Sigmoid colon (tissue), 7 donors: ENCODE data around the gene C16orf92. TPM values are rescaled to one million over a fixed set of nuclear protein-coding genes. Genes with fewer than 3 reads are reported as not detected.
A peak's percentile ranks its signal among the peaks of the same experiment; 100 is the strongest.

Experiments
- DNase-seq: peaks from one replicate; pipeline ENCODE4 v3.0.0-alpha.2; 2019
- H3K27ac ChIP-seq, 4 donors: fragments of 200-600 bp; sonication (generic); one replicate each; pipeline ENCODE4 v1.5.1; 2016 to 2019; ENCODE audit warnings: mild to moderate bottlenecking in 1 of 4
- H3K27me3 ChIP-seq, 3 donors: fragments of 200-600 bp; sonication (generic); one replicate each; pipeline ENCODE4 v1.5.1; 2019; ENCODE audit warnings: mild to moderate bottlenecking in 1 of 3
- H3K36me3 ChIP-seq, 4 donors: fragments of 200-600 bp; sonication (generic); one replicate each; pipeline ENCODE4 v1.5.1; 2016 to 2019
- H3K4me1 ChIP-seq, 4 donors: fragments of 200-600 bp; sonication (generic); one replicate each; pipeline ENCODE4 v1.5.1; 2017 to 2019
- H3K4me3 ChIP-seq, 4 donors: fragments of 200-600 bp; sonication (generic); one replicate each; pipeline ENCODE4 v1.5.1; 2017 to 2019; ENCODE audit warnings: mild to moderate bottlenecking in 2 of 4, moderate library complexity in 1 of 4
- H3K9me3 ChIP-seq, 4 donors: fragments of 200-600 bp in 3 of 4; sonication (generic) in 3 of 4; one replicate each; pipeline versions ENCODE4 v1.5.1 to v1.6.1; 2013 to 2019
- CTCF ChIP-seq, 4 experiments: fragments of 450-650 bp in 3 of 4; fragments of 200-600 bp in 1 of 4; IDR thresholded peaks; one replicate each; pipeline ENCODE4 v1.5.1; 2016 to 2019; ENCODE audit warnings: antibody characterized with exemption in 4 of 4, mild to moderate bottlenecking in 3 of 4, moderate library complexity in 2 of 4
- EP300 ChIP-seq, 4 donors: sonication (generic); formaldehyde crosslinking; IDR thresholded peaks; one replicate each; pipeline ENCODE4 v1.6.1; 2017; ENCODE audit warnings: antibody characterized with exemption in 4 of 4
- POLR2A ChIP-seq, 2 donors: fragments of 450-650 bp; IDR thresholded peaks; one replicate each; pipeline ENCODE4 v1.6.1; 2016; ENCODE audit warnings: antibody characterized with exemption in 2 of 2, mild to moderate bottlenecking in 2 of 2, moderate library complexity in 2 of 2
- POLR2AphosphoS5 ChIP-seq, 4 donors: sonication (generic); formaldehyde crosslinking; IDR thresholded peaks; one replicate each; pipeline ENCODE4 v1.6.1; 2017; ENCODE audit warnings: antibody characterized with exemption in 4 of 4
- WGBS, 2 donors: extraction: QIAGEN DNeasy Blood & Tissue Kit; methylation state at CpG; one replicate each; pipeline ENCODE4 v1.1.7; 2013; 5-methylcytosine and 5-hydroxymethylcytosine counted together
- intact Hi-C: fragments of 100-400 bp; cut with DNase I; formaldehyde crosslinking; loops from one replicate; pipeline ENCODE4 v1.15.1; 2023
- polyA plus RNA-seq, 3 donors: library from polyadenylated mRNA; stranded (reverse); fragments of 200-250 nt; gene quantifications; one replicate each; pipeline ENCODE4 v1.2.3, GENCODE V29; 2013
- total RNA-seq, 4 donors: library from RNA; depleted of rRNA; stranded (reverse); fragments of >200 nt; gene quantifications; one replicate each; pipeline ENCODE4 v1.1.0, GENCODE V29; 2016
- donor health status: healthy with polysubstance abuse.
- donor health status: Bipolar disorder and iron deficiency.
- donor health status: healthy.

C16orf92 gene
- total and polyA plus RNA-seq, 7 donors, result not detected

DNA sequence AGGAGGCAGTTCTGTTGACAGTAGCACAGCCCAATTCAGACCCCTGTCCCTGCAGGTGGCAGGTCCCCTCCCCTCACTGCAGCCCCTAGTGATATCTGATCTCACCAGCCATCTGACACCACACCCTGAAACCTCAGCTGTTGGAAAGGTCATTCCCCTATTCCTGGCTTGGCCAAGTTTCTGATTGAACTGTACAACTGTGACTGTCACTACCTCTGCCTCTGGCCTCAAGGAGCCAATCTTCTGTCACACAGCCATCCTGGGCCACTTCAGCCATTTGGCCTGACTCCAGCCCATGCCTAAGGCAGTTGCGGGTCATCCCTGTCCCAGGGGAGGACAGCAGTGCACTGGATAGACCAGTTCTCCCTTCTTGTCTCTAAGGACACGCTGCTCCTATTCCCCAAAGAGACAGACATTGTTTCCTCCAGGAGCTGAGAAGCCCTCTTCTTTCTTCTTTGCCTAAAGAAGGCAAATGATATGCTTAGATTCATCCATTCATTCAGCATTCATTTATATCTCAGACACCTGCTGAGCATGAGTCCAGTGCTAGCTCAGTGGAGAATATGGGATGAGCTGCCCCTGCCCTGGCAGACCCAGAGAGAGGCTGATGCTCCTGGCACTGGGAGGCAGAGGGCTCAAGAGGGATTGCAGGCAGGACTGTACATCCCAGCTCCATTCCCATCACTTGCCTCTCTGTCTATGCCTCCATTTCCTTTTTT lies 38.0 kb downstream of the C16orf92 start:
- TF ChIP-seq POLR2A (IDR thresholded peaks at IDR 0.05) (no peak), POLR2AphosphoS5 (IDR thresholded peaks at IDR 0.05) (no peak), EP300 (IDR thresholded peaks at IDR 0.05) (no peak), CTCF (IDR thresholded peaks at IDR 0.05) (no peak)
- Histone ChIP-seq H3K9me3 (no peaks in the 10 kb centered on the region), H3K4me3 (no peak overlapping the region), H3K4me1 (peaks cover 0 to 17% (median 12%) of the 10 kb centered on the region in 4 donors), H3K27ac (peak overlapping the region in 1 of 4 donors; percentile 30), H3K36me3 (no peaks in the 10 kb centered on the region), H3K27me3 (no peaks in the 10 kb centered on the region)
- no peak for DNase-seq
- WGBS, 2 donors, result 78 to 86% methylated on average over 2 of the region's 2 CpGs
- intact Hi-C loops, result no loop called here

DNA sequence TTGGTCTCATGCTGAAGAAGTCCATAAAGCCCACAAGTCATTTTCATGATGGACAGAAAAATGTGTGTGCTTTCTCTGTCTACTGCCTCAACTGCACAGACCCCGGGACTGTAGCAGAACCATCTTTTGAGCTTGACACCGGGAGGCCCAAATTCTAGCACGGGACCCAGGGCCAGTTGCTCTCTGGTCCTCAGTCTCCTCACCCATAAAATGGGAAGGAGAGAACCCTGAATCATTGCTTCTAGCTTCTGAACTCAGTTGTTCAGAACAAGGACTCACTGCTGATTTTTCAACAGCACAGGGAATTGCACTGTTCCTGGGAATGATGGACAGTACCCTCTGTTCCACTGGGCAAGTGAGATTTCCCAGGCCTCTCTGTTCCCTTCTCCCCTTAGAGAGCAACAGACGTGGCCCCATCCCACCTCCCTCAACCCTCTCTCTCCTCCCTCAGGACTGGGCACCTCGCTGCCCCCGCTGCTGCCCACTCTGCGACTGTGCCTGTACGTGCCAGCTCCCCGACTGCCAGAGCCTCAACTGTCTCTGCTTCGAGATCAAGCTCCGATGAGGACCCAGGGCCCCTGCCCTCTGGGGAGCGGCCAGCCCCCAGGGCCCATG lies 40.4 kb downstream of the C16orf92 start:
- peaks cover 8 to 14% (median 11%) of the 10 kb centered on the region in 4 donors for H3K36me3 ChIP-seq
- H3K4me1 ChIP-seq, result peaks cover 0 to 37% (median 29%) of the 10 kb centered on the region in 4 donors
- TF ChIP-seq EP300 (IDR thresholded peaks at IDR 0.05) (no peak), POLR2A (IDR thresholded peaks at IDR 0.05) (no peak), POLR2AphosphoS5 (IDR thresholded peaks at IDR 0.05) (no peak), CTCF (IDR thresholded peaks at IDR 0.05) (no peak)
- no peaks in the 10 kb centered on the region for H3K27me3 ChIP-seq
- H3K27ac ChIP-seq, result peak overlapping the region; percentile 96 to 100 (median 98)
- WGBS, 2 donors, result 63 to 77% methylated on average over 12 of the region's 12 CpGs
- intact Hi-C loops, result no loop called here
- H3K4me3 ChIP-seq, result peak overlapping the region; percentile 73 to 98 (median 82)
- DNase-seq, result peak; percentile 78
- H3K9me3 ChIP-seq, result no peaks in the 10 kb centered on the region

DNA sequence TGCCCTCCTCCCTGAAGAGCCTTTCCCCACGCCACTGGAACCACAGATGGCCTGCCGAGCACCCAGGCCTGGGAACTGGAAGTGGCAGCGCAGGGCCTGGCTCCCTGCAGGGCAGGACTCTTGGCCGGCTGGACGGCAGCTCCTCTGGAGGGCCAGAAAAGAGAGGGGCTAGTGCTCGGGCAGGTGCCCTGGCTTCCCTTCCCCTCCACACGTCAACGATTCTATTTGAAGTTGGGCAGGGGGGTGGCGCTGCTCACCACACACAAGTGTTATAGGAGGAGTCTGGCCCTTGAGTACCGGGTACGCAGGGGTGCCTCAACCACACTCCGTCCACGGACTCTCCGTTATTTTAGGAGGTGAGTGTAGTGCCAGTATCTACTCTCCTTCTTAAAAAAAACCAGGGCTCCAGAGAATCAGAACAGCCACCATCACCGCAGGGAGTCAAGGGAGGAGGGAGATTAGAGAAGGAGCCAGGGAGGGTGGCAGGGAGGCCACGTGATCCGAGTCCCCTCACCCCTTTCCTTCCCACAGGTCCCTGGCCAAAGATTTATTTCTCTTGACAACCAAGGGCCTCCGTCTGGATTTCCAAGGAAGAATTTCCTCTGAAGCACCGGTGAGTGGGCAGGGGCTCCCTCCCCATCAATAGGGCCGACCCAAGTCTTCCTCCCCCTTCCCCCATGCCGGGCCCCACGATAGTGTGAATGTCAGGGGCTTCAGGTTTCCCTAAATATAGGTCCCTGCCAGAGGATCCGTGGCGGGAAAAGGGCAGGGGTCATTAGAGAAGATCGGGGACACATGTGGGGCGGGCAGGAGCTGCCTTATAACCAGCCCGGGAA lies 41.1 kb downstream of the C16orf92 start:
- intact Hi-C loops, result no loop called here
- peaks cover 16 to 21% (median 19%) of the 10 kb centered on the region in 4 donors for H3K36me3 ChIP-seq
- peak; percentile 92 for DNase-seq
- peaks cover 0 to 45% (median 37%) of the 10 kb centered on the region in 4 donors for H3K4me1 ChIP-seq
- 3 to 9% methylated on average over 27 of the region's 27 CpGs for WGBS, 2 donors
- H3K27ac ChIP-seq, result peak overlapping the region; percentile 96 to 100 (median 98)
- TF ChIP-seq CTCF (IDR thresholded peaks at IDR 0.05), result peak in 2 of 4 experiments; percentile 20 to 30
- TF ChIP-seq POLR2A (IDR thresholded peaks at IDR 0.05), result peak; percentile 17 to 49
- TF ChIP-seq POLR2AphosphoS5 (IDR thresholded peaks at IDR 0.05), result peak; percentile 41 to 83 (median 69)
- no peak for TF ChIP-seq EP300 (IDR thresholded peaks at IDR 0.05)
- H3K4me3 ChIP-seq, result peak overlapping the region; percentile 73 to 98 (median 82)
- H3K9me3 ChIP-seq, result no peaks in the 10 kb centered on the region
- no peaks in the 10 kb centered on the region for H3K27me3 ChIP-seq

DNA sequence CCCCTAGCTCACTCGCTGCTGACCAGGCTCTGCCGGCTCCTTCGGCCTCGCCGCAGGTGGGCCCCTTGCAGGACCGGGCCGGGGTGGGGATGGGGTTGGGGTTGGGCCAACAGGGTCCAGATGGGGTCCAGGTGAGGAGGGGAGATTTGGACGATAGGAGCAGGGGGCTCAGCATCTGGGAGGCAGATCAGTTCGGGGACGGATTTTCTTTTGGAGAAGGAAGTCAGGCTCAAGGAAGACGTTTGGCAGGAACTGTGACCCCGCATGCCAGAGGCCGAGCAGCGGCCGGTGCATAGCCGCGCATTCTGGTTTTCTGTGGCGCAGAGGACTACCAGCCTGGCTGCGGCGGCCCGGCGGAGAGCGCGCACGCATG lies 41.7 kb downstream of the C16orf92 start:
- peak overlapping the region; percentile 96 to 100 (median 98) for H3K27ac ChIP-seq
- TF ChIP-seq EP300 (IDR thresholded peaks at IDR 0.05), result no peak
- TF ChIP-seq CTCF (IDR thresholded peaks at IDR 0.05), result no peak
- peak in 1 of 2 donors; percentile 73 for TF ChIP-seq POLR2A (IDR thresholded peaks at IDR 0.05)
- TF ChIP-seq POLR2AphosphoS5 (IDR thresholded peaks at IDR 0.05), result peak in 2 of 4 donors; percentile 11 to 82
- 0 to 1% methylated on average over 25 of the region's 25 CpGs for WGBS, 2 donors
- peak overlapping the region; percentile 73 to 98 (median 82) for H3K4me3 ChIP-seq
- no peaks in the 10 kb centered on the region for H3K27me3 ChIP-seq
- peaks cover 22 to 27% (median 25%) of the 10 kb centered on the region in 4 donors for H3K36me3 ChIP-seq
- peaks cover 0 to 51% (median 43%) of the 10 kb centered on the region in 4 donors for H3K4me1 ChIP-seq
- intact Hi-C loops, result loop anchor here (5.0 kb wide), 1 partner anchor 252 kb away; the partner anchor contains the start of gene PRRT2
- H3K9me3 ChIP-seq, result no peaks in the 10 kb centered on the region
- DNase-seq, result no peak
